Measurements from ENCODE around the gene RAB3A.
A peak's percentile ranks its signal among the peaks of the same experiment; 100 is the strongest.

Gene RAB3A

GRCh38 chr19:18192673-18193387 is 11.0 kb downstream of the RAB3A start, which contains the start of gene MPV17L2 (continued):
- TF ChIP-seq ZNF354C (tag by site-specific recombination; IDR thresholded peaks at IDR 0.05; ENCODE audit: borderline replicate concordance, low read depth) (no peak), MZF1 (tag by site-specific recombination; IDR thresholded peaks at IDR 0.05; ENCODE audit: borderline replicate concordance) (no peak), MYNN (tag by site-specific recombination; IDR thresholded peaks at IDR 0.05; ENCODE audit: borderline replicate concordance) (no peak), ZNF664 (tag by site-specific recombination; IDR thresholded peaks at IDR 0.05) (no peak), ZNF596 (tag by site-specific recombination; IDR thresholded peaks at IDR 0.05) (no peak), ZEB2 (tag by site-specific recombination; IDR thresholded peaks at IDR 0.05) (peak; percentile 55; the same call in 1 of the 2 replicates), ZFP69B (tag by site-specific recombination; IDR thresholded peaks at IDR 0.05) (no peak), ZSCAN18 (tag by site-specific recombination; IDR thresholded peaks at IDR 0.05) (no peak), ZBTB44 (tag by site-specific recombination; IDR thresholded peaks at IDR 0.05) (no peak), ZNF521 (tag by site-specific recombination; IDR thresholded peaks at IDR 0.05) (no peak), ZNF785 (tag by site-specific recombination; IDR thresholded peaks at IDR 0.05) (no peak), ZBTB48 (tag by site-specific recombination; IDR thresholded peaks at IDR 0.05) (no peak), ZNF426 (tag by site-specific recombination; IDR thresholded peaks at IDR 0.05) (no peak), ZNF777 (tag by site-specific recombination; IDR thresholded peaks at IDR 0.05; ENCODE audit: borderline replicate concordance) (no peak), REST (tag by site-specific recombination; IDR thresholded peaks at IDR 0.05) (no peak), ZSCAN23 (tag by site-specific recombination; IDR thresholded peaks at IDR 0.05) (no peak), PATZ1 (tag by site-specific recombination; IDR thresholded peaks at IDR 0.05) (no peak), ZNF350 (tag by site-specific recombination; IDR thresholded peaks at IDR 0.05) (no peak), SCRT2 (tag by site-specific recombination; IDR thresholded peaks at IDR 0.05) (no peak), ZNF510 (tag by site-specific recombination; IDR thresholded peaks at IDR 0.05; ENCODE audit: insufficient replicate concordance) (no peak), RBAK (tag by site-specific recombination; IDR thresholded peaks at IDR 0.05) (no peak)
- TF ChIP-seq, protein P1, sequence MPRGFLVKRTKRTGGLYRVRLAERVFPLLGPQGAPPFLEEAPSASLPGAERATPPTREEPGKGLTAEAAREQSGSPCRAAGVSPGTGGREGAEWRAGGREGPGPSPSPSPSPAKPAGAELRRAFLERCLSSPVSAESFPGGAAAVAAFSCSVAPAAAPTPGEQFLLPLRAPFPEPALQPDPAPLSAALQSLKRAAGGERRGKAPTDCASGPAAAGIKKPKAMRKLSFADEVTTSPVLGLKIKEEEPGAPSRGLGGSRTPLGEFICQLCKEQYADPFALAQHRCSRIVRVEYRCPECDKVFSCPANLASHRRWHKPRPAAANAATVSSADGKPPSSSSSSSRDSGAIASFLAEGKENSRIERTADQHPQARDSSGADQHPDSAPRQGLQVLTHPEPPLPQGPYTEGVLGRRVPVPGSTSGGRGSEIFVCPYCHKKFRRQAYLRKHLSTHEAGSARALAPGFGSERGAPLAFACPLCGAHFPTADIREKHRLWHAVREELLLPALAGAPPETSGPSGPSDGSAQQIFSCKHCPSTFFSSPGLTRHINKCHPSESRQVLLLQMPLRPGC (tag by site-specific recombination; IDR thresholded peaks at IDR 0.05) = 0 out of 2 replicates have a peak, but pooled peaks have one; percentile 25
- TF ChIP-seq, protein P2, sequence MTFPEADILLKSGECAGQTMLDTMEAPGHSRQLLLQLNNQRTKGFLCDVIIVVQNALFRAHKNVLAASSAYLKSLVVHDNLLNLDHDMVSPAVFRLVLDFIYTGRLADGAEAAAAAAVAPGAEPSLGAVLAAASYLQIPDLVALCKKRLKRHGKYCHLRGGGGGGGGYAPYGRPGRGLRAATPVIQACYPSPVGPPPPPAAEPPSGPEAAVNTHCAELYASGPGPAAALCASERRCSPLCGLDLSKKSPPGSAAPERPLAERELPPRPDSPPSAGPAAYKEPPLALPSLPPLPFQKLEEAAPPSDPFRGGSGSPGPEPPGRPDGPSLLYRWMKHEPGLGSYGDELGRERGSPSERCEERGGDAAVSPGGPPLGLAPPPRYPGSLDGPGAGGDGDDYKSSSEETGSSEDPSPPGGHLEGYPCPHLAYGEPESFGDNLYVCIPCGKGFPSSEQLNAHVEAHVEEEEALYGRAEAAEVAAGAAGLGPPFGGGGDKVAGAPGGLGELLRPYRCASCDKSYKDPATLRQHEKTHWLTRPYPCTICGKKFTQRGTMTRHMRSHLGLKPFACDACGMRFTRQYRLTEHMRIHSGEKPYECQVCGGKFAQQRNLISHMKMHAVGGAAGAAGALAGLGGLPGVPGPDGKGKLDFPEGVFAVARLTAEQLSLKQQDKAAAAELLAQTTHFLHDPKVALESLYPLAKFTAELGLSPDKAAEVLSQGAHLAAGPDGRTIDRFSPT (tag by site-specific recombination; IDR thresholded peaks at IDR 0.05) = 0 out of 2 replicates have a peak, but pooled peaks have one; percentile 29

All from HEK293 (cell line).